HepG2 (cell line): ENCODE measurements around the gene MTF2. TPM values are rescaled to one million over a fixed set of nuclear protein-coding genes. Genes with fewer than 3 reads are reported as not detected.

Source experiments
- POLR2AphosphoS2 ChIP-seq: IDR thresholded peaks from 2 replicates; pipeline ENCODE4 v1.6.1; 2011; ENCODE audit warnings: low read depth, low read length, improper control_type of control experiment
- PRDM15 ChIP-seq: sonication (generic); formaldehyde crosslinking; IDR thresholded peaks from 2 replicates; pipeline ENCODE4 v1.4.0; 2020; ENCODE audit warnings: missing genetic modification reagents
- SIN3B ChIP-seq: fragments of 150-350 bp; IDR thresholded peaks from 2 replicates; pipeline ENCODE4 v1.6.1; 2014; ENCODE audit warnings: low read length
- SIX1 ChIP-seq: sonication (generic); formaldehyde crosslinking; IDR thresholded peaks from 2 replicates; pipeline ENCODE4 v1.4.0; 2020; ENCODE audit warnings: missing genetic modification reagents, borderline replicate concordance
- SIX4 ChIP-seq: sonication (generic); formaldehyde crosslinking; IDR thresholded peaks from 2 replicates; pipeline ENCODE4 v1.4.0; 2020; ENCODE audit warnings: missing genetic modification reagents
- TBP ChIP-seq: sonication (generic); formaldehyde crosslinking; IDR thresholded peaks from 2 replicates; pipeline ENCODE4 v1.5.0; 2020; ENCODE audit warnings: missing genetic modification reagents
- ZBTB2 ChIP-seq: sonication (generic); formaldehyde crosslinking; IDR thresholded peaks from 2 replicates; pipeline ENCODE4 v1.8.0; 2022; ENCODE audit warnings: low read depth, missing genetic modification reagents
- ZNF124 ChIP-seq: sonication (generic); formaldehyde crosslinking; IDR thresholded peaks from 2 replicates; pipeline ENCODE4 v1.4.0; 2020; ENCODE audit warnings: missing genetic modification reagents
- ZNF333 ChIP-seq: sonication (generic); formaldehyde crosslinking; IDR thresholded peaks from 2 replicates; pipeline ENCODE4 v1.4.0; 2020; ENCODE audit warnings: mild to moderate bottlenecking, missing genetic modification reagents, borderline replicate concordance
- polyA plus RNA-seq, 8 experiments: library from polyadenylated mRNA; depleted of rRNA in 3 of 8; stranded (reverse) in 7 of 8; unstranded in 1 of 8; fragments of >200 nt; fragmentation: Illumina TruSeq in 4 of 8; extraction: Trizol in 4 of 8; gene quantifications; 2 replicates each; pipeline versions ENCODE4 v1.2.1 to v1.2.3, GENCODE V29; 2011 to 2016; ENCODE audit warnings: low read depth in 4 of 8, missing spikeins in 1 of 8, mixed read lengths in 1 of 8; ENCODE audit not compliant: insufficient read depth in 1 of 8
- total RNA-seq, 5 experiments: library from RNA; depleted of rRNA; stranded (reverse); fragments of >200 nt; fragmentation: Illumina TruSeq; extraction: Trizol; gene quantifications; 2 replicates each; pipeline ENCODE4 v1.2.3, GENCODE V29; 2016; ENCODE audit warnings: low read depth in 1 of 5
- TF ChIP-seq, protein P1 (sequence below): sonication (generic); formaldehyde crosslinking; IDR thresholded peaks from 2 replicates; pipeline ENCODE4 v1.5.0; 2020; ENCODE audit warnings: mild to moderate bottlenecking, missing genetic modification reagents
- TF ChIP-seq, protein P2 (sequence below): sonication (generic); formaldehyde crosslinking; IDR thresholded peaks from 2 replicates; pipeline ENCODE4 v1.8.0; 2022; ENCODE audit warnings: mild to moderate bottlenecking, missing genetic modification reagents
- TF ChIP-seq, protein P3 (sequence below): sonication (generic); formaldehyde crosslinking; IDR thresholded peaks from 2 replicates; pipeline ENCODE4 v1.4.0; 2020; ENCODE audit warnings: mild to moderate bottlenecking, missing genetic modification reagents
- TF ChIP-seq, protein P4 (sequence below): IDR thresholded peaks from 2 replicates; pipeline ENCODE4 v1.6.1; 2016; ENCODE audit warnings: low read depth, borderline replicate concordance
- TF ChIP-seq, protein P5 (sequence below): fragments of 450-650 bp; IDR thresholded peaks from 2 replicates; pipeline ENCODE4 v1.6.1; 2016

MTF2 gene
- total and polyA plus RNA-seq, 2 of the 13 experiments (the other 11 are each of a cell fraction or from before 2014, with no cell fraction given): 48.7 to 53.9 TPM

- TF ChIP-seq ZBTB2 (CRISPR knock-in tag) (peak; percentile 98), ZNF333 (CRISPR knock-in tag) (peak; percentile 95), SIX4 (peak; percentile 81; the same call in 1 of the 2 replicates), TBP (peak; percentile 98; the same call in 1 of the 2 replicates), PRDM15 (CRISPR knock-in tag) (peak; percentile 83), SIX1 (no peak), ZNF124 (peak; percentile 99), SIN3B (peak; percentile 87), POLR2AphosphoS2 (0 out of 2 replicates have a peak, but pooled peaks have one; percentile 42)
- TF ChIP-seq, protein P1, sequence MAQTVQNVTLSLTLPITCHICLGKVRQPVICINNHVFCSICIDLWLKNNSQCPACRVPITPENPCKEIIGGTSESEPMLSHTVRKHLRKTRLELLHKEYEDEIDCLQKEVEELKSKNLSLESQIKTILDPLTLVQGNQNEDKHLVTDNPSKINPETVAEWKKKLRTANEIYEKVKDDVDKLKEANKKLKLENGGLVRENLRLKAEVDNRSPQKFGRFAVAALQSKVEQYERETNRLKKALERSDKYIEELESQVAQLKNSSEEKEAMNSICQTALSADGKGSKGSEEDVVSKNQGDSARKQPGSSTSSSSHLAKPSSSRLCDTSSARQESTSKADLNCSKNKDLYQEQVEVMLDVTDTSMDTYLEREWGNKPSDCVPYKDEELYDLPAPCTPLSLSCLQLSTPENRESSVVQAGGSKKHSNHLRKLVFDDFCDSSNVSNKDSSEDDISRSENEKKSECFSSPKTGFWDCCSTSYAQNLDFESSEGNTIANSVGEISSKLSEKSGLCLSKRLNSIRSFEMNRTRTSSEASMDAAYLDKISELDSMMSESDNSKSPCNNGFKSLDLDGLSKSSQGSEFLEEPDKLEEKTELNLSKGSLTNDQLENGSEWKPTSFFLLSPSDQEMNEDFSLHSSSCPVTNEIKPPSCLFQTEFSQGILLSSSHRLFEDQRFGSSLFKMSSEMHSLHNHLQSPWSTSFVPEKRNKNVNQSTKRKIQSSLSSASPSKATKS (CRISPR knock-in tag): peak; percentile 96
- TF ChIP-seq, protein P2, sequence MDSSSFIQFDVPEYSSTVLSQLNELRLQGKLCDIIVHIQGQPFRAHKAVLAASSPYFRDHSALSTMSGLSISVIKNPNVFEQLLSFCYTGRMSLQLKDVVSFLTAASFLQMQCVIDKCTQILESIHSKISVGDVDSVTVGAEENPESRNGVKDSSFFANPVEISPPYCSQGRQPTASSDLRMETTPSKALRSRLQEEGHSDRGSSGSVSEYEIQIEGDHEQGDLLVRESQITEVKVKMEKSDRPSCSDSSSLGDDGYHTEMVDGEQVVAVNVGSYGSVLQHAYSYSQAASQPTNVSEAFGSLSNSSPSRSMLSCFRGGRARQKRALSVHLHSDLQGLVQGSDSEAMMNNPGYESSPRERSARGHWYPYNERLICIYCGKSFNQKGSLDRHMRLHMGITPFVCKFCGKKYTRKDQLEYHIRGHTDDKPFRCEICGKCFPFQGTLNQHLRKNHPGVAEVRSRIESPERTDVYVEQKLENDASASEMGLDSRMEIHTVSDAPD: peak; percentile 95
- TF ChIP-seq, protein P3, sequence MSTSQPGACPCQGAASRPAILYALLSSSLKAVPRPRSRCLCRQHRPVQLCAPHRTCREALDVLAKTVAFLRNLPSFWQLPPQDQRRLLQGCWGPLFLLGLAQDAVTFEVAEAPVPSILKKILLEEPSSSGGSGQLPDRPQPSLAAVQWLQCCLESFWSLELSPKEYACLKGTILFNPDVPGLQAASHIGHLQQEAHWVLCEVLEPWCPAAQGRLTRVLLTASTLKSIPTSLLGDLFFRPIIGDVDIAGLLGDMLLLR (CRISPR knock-in tag): peak; percentile 98
- TF ChIP-seq, protein P4, sequence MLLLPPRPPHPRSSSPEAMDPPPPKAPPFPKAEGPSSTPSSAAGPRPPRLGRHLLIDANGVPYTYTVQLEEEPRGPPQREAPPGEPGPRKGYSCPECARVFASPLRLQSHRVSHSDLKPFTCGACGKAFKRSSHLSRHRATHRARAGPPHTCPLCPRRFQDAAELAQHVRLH (CRISPR knock-in tag): peak; percentile 98; the same call in 1 of the 2 replicates
- TF ChIP-seq, protein P5, sequence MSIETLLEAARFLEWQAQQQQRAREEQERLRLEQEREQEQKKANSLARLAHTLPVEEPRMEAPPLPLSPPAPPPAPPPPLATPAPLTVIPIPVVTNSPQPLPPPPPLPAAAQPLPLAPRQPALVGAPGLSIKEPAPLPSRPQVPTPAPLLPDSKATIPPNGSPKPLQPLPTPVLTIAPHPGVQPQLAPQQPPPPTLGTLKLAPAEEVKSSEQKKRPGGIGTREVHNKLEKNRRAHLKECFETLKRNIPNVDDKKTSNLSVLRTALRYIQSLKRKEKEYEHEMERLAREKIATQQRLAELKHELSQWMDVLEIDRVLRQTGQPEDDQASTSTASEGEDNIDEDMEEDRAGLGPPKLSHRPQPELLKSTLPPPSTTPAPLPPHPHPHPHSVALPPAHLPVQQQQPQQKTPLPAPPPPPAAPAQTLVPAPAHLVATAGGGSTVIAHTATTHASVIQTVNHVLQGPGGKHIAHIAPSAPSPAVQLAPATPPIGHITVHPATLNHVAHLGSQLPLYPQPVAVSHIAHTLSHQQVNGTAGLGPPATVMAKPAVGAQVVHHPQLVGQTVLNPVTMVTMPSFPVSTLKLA: 0 out of 2 replicates have a peak, but pooled peaks have one; percentile 47
These were observed at the start of gene MTF2 (continued) for GRCh38 chr1:93078986-93079654.
